A549 (cell line): ENCODE results near the gene C10orf90. TPM values are rescaled to one million over a fixed set of nuclear protein-coding genes. Genes with fewer than 3 reads are reported as not detected.

Source experiments
- ATAC-seq, 2 experiments: fragments of 200-7000 bp in 1 of 2; fragments of >200 bp in 1 of 2; cut with Nextera tagmentation in 1 of 2; cut with Tn5 transposase in 1 of 2; 3 replicates each; pipeline versions ENCODE4 v1.8.0 to v1.9.1; 2018 to 2020; ENCODE audit warnings: mild to moderate bottlenecking in 1 of 2, moderate library complexity in 1 of 2
- CTCF ChIA-PET: fragments of 300-600 bp; sonication (Branson Sonifier 250); formaldehyde crosslinking; extraction: SDS; loops from one replicate; lab custom pipeline; 2021; ENCODE audit warnings: antibody characterized with exemption, inconsistent platforms; lab: Yijun Ruan, JAX
- POLR2A ChIA-PET: fragments of 350-600 bp; formaldehyde crosslinking; extraction: SDS; loops from one replicate; lab custom pipeline; 2021; ENCODE audit warnings: antibody characterized with exemption, inconsistent platforms; lab: Yijun Ruan, JAX
- DNase-seq, 2 experiments: peaks; one replicate each; pipeline versions ENCODE4 v3.0.0 to v3.0.0-alpha.2; 2011 to 2016; ENCODE audit warnings: low read depth in 1 of 2, low spot score in 1 of 2
- FAIRE-seq: peaks from 2 replicates; lab custom pipeline; 2011; peaks lifted over from hg19 to GRCh38; lab: Jason Lieb, UNC
- H3K27ac ChIP-seq, 2 experiments: fragments of >200 bp; sonication (Bioruptor Twin); formaldehyde crosslinking; 3 replicates each; pipeline ENCODE4 v1.5.1; 2016 to 2017
- H3K4me1 ChIP-seq: fragments of >200 bp; sonication (Bioruptor Twin); formaldehyde crosslinking; 3 replicates; pipeline ENCODE4 v1.6.1; 2016
- H3K4me2 ChIP-seq: fragments of >200 bp; sonication (Bioruptor Twin); formaldehyde crosslinking; 3 replicates; pipeline ENCODE4 v1.6.1; 2016
- H3K4me3 ChIP-seq: fragments of >200 bp; sonication (Bioruptor Twin); formaldehyde crosslinking; 3 replicates; pipeline ENCODE4 v1.5.1; 2016
- H3K9me3 ChIP-seq: fragments of >200 bp; sonication (Bioruptor Twin); formaldehyde crosslinking; 3 replicates; pipeline ENCODE4 v1.6.1; 2016
- CBX2 ChIP-seq: fragments of 200-600 bp; sonication (generic); IDR thresholded peaks from 2 replicates; pipeline ENCODE4 v1.6.1; 2016; ENCODE audit warnings: low read depth, mild to moderate bottlenecking, borderline replicate concordance
- CBX8 ChIP-seq: fragments of 200-600 bp; sonication (generic); IDR thresholded peaks from 2 replicates; pipeline ENCODE4 v1.6.1; 2016
- CHD2 ChIP-seq: fragments of 150-350 bp; IDR thresholded peaks from 2 replicates; pipeline ENCODE4 v1.6.1; 2014; ENCODE audit warnings: low read length; ENCODE audit not compliant: partially characterized antibody
- E2F6 ChIP-seq: IDR thresholded peaks from 2 replicates; pipeline ENCODE4 v1.6.1; 2012; ENCODE audit warnings: low read depth, borderline replicate concordance
- EHMT2 ChIP-seq: fragments of 200-600 bp; sonication (generic); IDR thresholded peaks from 2 replicates; pipeline ENCODE4 v1.6.1; 2016; ENCODE audit warnings: antibody characterized with exemption, low read depth, mild to moderate bottlenecking, moderate library complexity
- FOSL2 ChIP-seq, 2 experiments: fragments of 450-650 bp in 1 of 2; fragments of >200 bp in 1 of 2; sonication (Bioruptor Twin) in 1 of 2; formaldehyde crosslinking; IDR thresholded peaks; 2 replicates each; pipeline versions ENCODE4 v1.5.0 to v1.6.1; 2016 to 2020; ENCODE audit warnings: mild to moderate bottlenecking in 1 of 2, moderate library complexity in 1 of 2
- FOXS1 ChIP-seq: fragments of 250-450 bp; sonication (Bioruptor Pico); IDR thresholded peaks from 2 replicates; pipeline ENCODE4 v1.5.0; 2020; ENCODE audit warnings: mild to moderate bottlenecking, moderate library complexity
- HES2 ChIP-seq: fragments of >200 bp; sonication (Bioruptor Twin); formaldehyde crosslinking; IDR thresholded peaks from 2 replicates; pipeline ENCODE4 v1.6.1; 2016
- HOXB13 ChIP-seq: fragments of 250-450 bp; sonication (Bioruptor Pico); IDR thresholded peaks from 2 replicates; pipeline ENCODE4 v1.5.0; 2020; ENCODE audit warnings: low read depth, mild to moderate bottlenecking, moderate library complexity
- HOXB5 ChIP-seq: fragments of 250-450 bp; sonication (Bioruptor Pico); IDR thresholded peaks from 2 replicates; pipeline ENCODE4 v1.5.0; 2020; ENCODE audit warnings: mild to moderate bottlenecking, moderate library complexity
- KDM1A ChIP-seq: fragments of 200-600 bp; sonication (generic); IDR thresholded peaks from 2 replicates; pipeline ENCODE4 v1.6.1; 2016; ENCODE audit warnings: low read depth, mild to moderate bottlenecking
- MAFK ChIP-seq: fragments of 450-650 bp; IDR thresholded peaks from 2 replicates; pipeline ENCODE4 v1.6.1; 2014; ENCODE audit not compliant: partially characterized antibody
- MYC ChIP-seq: IDR thresholded peaks from 2 replicates; pipeline ENCODE4 v1.6.1; 2012; ENCODE audit warnings: mild to moderate bottlenecking, inconsistent platforms, low read length, improper control_type of control experiment, borderline replicate concordance
- NFE2L2 ChIP-seq: fragments of 150-350 bp; conservative IDR thresholded peaks from 2 replicates; pipeline ENCODE4 v1.6.1; 2014; ENCODE audit warnings: low read length
- NR3C1 ChIP-seq: fragments of >200 bp; sonication (Bioruptor Twin); formaldehyde crosslinking; IDR thresholded peaks from 3 replicates; pipeline ENCODE4 v1.6.1; 2017
- RCOR1 ChIP-seq: fragments of 150-350 bp; IDR thresholded peaks from 2 replicates; pipeline ENCODE4 v1.6.1; 2014; ENCODE audit warnings: antibody characterized with exemption, low read length, low read depth
- RFX5 ChIP-seq: fragments of 450-650 bp; IDR thresholded peaks from 2 replicates; pipeline ENCODE4 v1.7.1; 2014; ENCODE audit warnings: antibody characterized with exemption, mild to moderate bottlenecking, moderate library complexity
- RNF2 ChIP-seq: fragments of 200-600 bp; sonication (generic); IDR thresholded peaks from 2 replicates; pipeline ENCODE4 v1.6.1; 2016; ENCODE audit warnings: low read depth, mild to moderate bottlenecking, antibody characterized with exemption, moderate library complexity, borderline replicate concordance
- WGBS: methylation state at CpG from one replicate; pipeline ENCODE4 v1.1.6; 2017; ENCODE audit errors: missing lambda C conversion rate; 5-methylcytosine and 5-hydroxymethylcytosine counted together
- polyA plus RNA-seq, 4 experiments: library from polyadenylated mRNA; depleted of rRNA in 3 of 4; stranded (reverse); fragments of >200 nt; fragmentation: RNase III in 1 of 4; extraction: RNeasy Plus Mini Kit Qiagen cat#74134 plus additional on column Dnase treatment in 1 of 4; gene quantifications; 2 replicates in 3 of 4; 3 replicates in 1 of 4; pipeline ENCODE4 v1.2.3, GENCODE V29; 2011 to 2017
- TF ChIP-seq, protein P1 (sequence below): fragments of 150-350 bp; IDR thresholded peaks from 2 replicates; pipeline ENCODE4 v1.6.1; 2014; ENCODE audit warnings: low read depth, mild to moderate bottlenecking, low read length
- TF ChIP-seq, protein P2 (sequence below): IDR thresholded peaks from 2 replicates; pipeline ENCODE4 v1.6.1; 2012

C10orf90 gene
- polyA plus RNA-seq, 2 of the 4 experiments (the other 2 are of a cell fraction) = 0.70 to 2.0 TPM

DNA sequence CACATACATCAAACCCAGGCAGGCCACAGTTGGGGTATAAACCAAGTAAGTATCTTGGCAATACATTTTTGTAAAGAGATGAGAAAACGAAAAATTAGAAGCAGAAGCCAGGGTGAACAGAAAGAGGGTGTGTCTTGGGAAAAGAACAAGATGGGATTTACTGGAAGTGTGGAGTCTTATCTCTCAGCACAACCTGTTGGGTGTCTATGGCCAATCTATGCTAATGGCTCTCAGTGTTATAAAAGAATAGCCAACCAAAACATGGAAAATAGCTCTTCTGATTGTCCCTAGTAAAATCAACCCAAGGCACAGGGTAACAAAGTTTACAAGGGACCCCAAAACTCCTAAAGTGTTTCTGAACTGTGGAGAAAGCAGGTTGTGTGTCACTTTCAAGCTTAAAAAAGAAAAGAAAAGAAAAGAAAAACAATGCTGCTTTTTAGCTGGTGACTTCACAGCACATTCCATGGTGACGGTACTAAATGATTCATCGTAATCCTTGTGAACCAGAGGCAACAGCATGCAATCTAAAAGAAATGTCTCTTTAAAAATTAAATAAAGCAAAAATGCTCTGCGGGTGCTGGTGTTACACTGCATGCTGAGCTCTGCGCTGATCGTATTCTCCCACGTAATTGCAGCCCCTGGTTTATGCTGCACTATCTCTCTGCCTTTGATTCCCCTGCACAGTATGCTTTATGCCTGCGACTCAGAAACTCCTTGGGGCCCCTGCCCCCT is 100.8 kb downstream of the C10orf90 start:
- peak overlapping the region in 1 of 2 experiments; percentile 67; a peak in 4 of 6 replicates for H3K27ac ChIP-seq
- FAIRE-seq (no peak), DNase-seq (peak in 1 of 2 experiments; percentile 5), ATAC-seq (peak; percentile 54 to 57; a peak in 5 of 6 replicates)
- peak overlapping the region; percentile 64 for H3K4me2 ChIP-seq
- no peak overlapping the region for H3K4me3 ChIP-seq
- WGBS = 37% methylated on average over 8 of the region's 8 CpGs
- no peaks in the 10 kb centered on the region for H3K9me3 ChIP-seq
- TF ChIP-seq E2F6 (no peak), NFE2L2 (no peak), HES2 (no peak), RFX5 (no peak), NR3C1 (no peak), FOSL2 (IDR thresholded peaks at IDR 0.05) (no peak), FOSL2 (CRISPR knock-in tag; IDR thresholded peaks at IDR 0.05) (no peak), CBX8 (no peak), MAFK (no peak), CBX2 (no peak), HOXB13 (CRISPR knock-in tag) (no peak), EHMT2 (no peak), RCOR1 (no peak), RNF2 (no peak)
- TF ChIP-seq, protein P1, sequence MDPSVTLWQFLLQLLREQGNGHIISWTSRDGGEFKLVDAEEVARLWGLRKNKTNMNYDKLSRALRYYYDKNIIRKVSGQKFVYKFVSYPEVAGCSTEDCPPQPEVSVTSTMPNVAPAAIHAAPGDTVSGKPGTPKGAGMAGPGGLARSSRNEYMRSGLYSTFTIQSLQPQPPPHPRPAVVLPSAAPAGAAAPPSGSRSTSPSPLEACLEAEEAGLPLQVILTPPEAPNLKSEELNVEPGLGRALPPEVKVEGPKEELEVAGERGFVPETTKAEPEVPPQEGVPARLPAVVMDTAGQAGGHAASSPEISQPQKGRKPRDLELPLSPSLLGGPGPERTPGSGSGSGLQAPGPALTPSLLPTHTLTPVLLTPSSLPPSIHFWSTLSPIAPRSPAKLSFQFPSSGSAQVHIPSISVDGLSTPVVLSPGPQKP = no peak
- TF ChIP-seq, protein P2, sequence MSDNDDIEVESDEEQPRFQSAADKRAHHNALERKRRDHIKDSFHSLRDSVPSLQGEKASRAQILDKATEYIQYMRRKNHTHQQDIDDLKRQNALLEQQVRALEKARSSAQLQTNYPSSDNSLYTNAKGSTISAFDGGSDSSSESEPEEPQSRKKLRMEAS = no peak
- CTCF ChIA-PET = no interaction called here
- POLR2A ChIA-PET = no interaction called here
- peaks cover 18% of the 10 kb centered on the region for H3K4me1 ChIP-seq

DNA sequence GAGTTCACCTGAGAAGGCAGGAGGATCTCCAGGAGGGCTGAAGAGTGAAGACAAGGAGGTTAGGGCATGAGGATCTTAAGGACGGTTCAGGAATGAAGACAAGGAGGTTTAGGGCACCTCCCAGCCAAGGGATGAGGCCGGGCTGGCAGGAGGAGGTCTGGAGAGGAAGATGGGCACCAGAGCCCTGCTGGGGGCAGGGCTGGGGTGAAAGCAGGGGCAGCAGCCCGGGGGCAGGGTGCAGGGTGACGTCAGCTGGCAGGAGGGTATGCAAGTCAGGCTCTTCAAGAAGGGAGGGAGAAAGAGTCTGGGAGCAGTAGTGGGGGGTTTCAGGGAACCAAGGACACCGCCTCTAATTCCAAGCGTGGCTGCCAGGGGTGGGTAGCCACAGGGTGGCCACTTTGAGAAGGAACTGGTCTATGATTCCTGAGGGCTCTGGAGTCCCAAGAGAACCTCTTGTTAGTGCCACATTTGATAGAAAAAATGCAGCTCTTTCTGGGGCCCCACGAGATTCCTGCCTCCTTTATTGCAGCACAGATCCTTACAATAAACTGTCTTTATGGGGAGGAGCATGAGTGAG is 101.6 kb downstream of the C10orf90 start:
- ChIA-PET CTCF (no interaction called here), POLR2A (no interaction called here)
- no peaks in the 10 kb centered on the region for H3K9me3 ChIP-seq
- ATAC-seq = no peak
- 38% methylated on average over 6 of the region's 7 CpGs for WGBS
- TF ChIP-seq FOXS1 (CRISPR knock-in tag) (no peak), KDM1A (no peak), HOXB5 (CRISPR knock-in tag) (no peak), RCOR1 (no peak), MYC (no peak), CHD2 (no peak)
- H3K4me3 ChIP-seq = no peak overlapping the region
- H3K4me2 ChIP-seq = no peak overlapping the region
- FAIRE-seq = no peak
- H3K4me1 ChIP-seq = peaks cover 18% of the 10 kb centered on the region
- H3K27ac ChIP-seq = peak overlapping the region in 1 of 2 experiments; percentile 44; a peak in 2 of 6 replicates
- no peak for DNase-seq

DNA sequence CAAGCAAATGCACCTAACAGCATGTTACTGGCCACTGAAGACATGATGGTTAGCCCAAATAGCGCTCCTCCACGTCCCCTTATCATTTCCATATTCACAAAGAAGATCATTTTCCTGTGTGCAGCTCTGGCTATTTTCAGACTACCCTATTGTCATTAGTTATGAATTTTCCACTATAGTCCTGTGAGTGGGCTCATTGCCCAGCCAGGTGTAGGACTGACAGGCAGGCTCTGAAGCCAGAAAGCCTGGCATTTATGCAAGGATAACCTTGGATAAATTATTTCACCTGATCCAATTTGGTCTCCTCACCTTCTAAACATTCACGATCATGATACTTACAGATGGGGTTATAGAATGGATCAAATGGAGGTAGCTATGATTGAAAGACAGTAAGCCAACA is 104.6 kb downstream of the C10orf90 start:
- no peak overlapping the region for H3K4me2 ChIP-seq
- DNase-seq (no peak), ATAC-seq (no peak), FAIRE-seq (no peak)
- CTCF ChIA-PET = interaction anchor here (0.5 kb wide), 1 partner anchor 629 kb away, joined by 3 read pairs; no protein-coding TSS in a partner anchor
- H3K4me3 ChIP-seq = no peak overlapping the region
- 74% methylated on average over 3 of the region's 3 CpGs for WGBS
- no peak overlapping the region for H3K27ac ChIP-seq
- no peaks in the 10 kb centered on the region for H3K9me3 ChIP-seq
- H3K4me1 ChIP-seq = peaks cover 18% of the 10 kb centered on the region
- POLR2A ChIA-PET = no interaction called here
- TF ChIP-seq RCOR1 (no peak), KDM1A (no peak), HOXB13 (CRISPR knock-in tag) (no peak), HES2 (no peak)
